Non-pigmented ciliary epithelial cell (primary cell): ENCODE results near the gene KLHL41.
"Not testable (repeated sequence)": the region's sequence is repeated elsewhere in the genome, so short reads cannot be mapped to it uniquely, and the experiment has no call there.

Experiments used
- DNase-seq: peaks from one replicate; pipeline ENCODE4 v3.0.0-alpha.2; 2010; ENCODE audit warnings: low read depth

The KLHL41 gene

DNA sequence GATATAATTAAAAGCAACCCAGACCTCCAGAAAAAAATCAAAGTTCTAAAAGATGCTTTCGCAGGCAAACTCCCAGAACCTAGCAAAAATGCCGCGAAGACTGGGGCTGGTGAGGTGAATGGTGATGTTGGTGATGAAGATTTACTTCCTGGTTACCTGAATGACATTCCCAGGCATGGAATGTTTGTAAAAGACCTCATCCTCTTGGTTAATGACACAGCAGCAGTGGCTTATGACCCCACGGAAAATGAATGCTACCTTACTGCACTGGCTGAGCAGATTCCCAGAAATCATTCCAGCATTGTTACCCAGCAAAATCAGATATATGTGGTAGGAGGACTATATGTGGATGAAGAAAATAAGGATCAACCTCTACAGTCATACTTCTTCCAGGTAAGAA is 994 bp downstream of the KLHL41 start:
- no peak for DNase-seq

- DNase-seq: no peak
These were observed 2.3 kb downstream of the KLHL41 start for GRCh38 chr2:169511818-169512217.

- no peak for DNase-seq
These were observed 3.0 kb downstream of the KLHL41 start for GRCh38 chr2:169512525-169512924.

DNA sequence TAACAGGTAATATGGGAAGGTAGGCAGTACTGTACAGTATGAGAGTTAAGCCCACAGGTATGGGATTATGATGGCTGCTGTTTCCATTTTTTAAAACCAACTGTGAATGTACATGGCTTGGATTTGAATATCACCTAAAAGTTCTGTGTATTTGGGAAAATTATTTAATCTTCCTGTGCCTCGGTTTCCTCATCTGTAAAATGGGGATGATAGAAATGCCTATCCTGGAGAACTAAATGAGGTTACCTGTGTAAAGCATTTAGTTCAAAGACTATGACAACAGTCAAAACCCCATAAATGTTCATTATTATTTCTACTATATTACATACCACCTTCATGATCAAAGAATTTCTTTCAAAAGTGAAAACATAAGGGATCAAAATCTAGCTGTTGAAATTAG is 3.6 kb downstream of the KLHL41 start:
- no peak for DNase-seq

- no peak for DNase-seq
These were observed 4.4 kb downstream of the KLHL41 start for GRCh38 chr2:169513926-169514325.

DNA sequence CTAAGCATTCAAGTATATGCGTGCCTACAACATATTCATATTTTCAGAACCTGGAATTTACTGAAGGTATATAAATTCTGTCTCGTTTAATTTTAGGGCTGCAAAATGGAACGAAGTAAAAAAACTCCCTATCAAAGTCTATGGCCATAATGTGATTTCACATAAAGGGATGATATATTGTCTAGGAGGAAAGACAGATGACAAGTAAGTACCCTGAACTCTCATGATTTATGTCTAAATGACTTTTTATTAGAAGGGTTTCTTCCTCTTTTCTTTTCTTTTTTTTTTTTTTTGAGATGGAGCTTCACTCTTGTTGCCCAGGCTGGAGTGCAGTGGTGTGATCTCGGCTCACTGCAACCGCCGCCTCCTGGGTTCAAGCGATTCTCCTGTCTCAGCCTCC is 5.3 kb downstream of the KLHL41 start:
- not testable (repeated sequence) for DNase-seq

DNA sequence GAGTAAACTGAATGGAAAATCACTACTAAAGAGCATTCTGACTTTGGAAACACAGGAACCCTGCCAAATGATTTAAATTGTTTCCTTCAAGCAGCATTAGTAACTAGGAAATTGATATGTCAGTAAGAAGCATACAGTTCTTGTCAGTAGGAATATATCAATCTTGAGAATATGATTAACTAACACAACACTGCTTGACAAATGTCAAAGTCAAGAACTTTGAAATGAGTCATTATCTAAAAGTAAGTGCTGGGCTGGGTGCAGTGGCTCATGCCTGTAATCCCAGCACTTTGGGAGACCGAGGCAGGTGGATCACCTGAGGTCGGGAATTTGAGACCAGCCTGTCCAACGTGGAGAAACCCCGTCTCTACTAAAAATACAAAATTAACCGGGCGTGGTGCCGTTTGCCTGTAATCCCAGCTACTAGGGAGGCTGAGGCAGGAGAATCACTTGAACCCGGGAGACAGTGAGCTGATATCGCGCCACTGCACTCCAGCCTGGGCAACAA is 7.0 kb downstream of the KLHL41 start:
- not testable (repeated sequence) for DNase-seq

GRCh38 chr2:169520896-169521295 is 11.4 kb downstream of the KLHL41 start:
- no peak for DNase-seq

DNA sequence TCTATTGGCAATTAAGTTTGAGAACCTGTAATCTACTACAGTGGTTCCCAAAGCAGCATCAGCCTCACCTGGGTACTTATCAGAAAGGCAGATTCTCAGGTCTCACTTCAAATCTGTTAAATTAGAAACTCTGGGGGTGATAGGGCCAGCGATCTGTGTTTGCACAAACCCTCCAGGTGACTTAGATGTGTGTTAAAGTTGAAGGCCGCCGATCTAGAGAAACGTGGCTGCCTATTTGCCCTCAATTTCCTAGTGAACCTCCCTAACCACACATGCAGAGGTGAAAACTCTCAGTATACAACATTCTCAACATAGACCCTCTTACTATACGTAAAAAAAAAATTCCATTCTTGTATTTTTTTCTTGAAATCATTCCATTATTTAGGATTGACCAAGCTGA is 14.2 kb downstream of the KLHL41 start:
- no peak for DNase-seq

GRCh38 chr2:169525434-169525833 is 15.9 kb downstream of the KLHL41 start:
- no peak for DNase-seq

GRCh38 chr2:169526451-169526850 is 16.9 kb downstream of the KLHL41 start:
- DNase-seq: no peak

DNA sequence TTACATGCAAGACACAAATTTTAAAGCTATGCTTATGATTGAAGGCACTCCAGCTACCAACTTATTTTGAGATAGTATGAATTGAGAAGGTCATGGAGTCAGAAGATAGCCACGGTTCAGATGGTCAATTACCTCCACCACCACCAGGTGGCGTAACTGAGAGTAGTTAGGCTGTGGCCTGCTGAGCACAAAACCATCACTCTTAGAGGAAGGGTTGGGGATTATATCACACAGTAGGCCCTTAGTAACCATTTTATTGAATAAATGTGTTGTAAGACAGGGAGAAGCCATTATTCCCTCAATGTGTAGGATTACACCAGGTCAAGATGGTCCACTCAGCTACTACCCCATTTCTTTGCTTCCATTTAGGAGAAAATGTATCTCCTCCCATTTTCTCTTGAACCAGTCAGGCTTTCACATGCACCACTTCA is 18.8 kb downstream of the KLHL41 start:
- no peak for DNase-seq

DNA sequence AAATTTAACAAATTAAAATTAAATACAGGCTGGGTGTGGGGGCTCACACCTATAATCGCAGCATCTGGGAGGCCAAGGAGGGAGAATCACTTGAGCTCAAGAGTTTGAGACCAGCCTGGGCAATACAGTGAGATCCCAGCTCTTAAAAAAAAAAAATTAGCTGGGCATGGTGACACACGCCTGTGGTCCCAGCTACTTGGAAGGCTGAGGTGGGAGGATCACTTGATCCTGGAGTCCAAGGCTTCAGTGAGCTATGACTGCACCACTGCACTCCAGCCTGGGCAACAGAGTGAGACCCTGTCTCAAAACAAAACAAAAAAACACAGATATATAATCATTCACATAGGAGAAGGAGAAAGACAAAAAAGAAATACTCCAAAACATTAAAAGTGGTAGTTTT is 30.0 kb downstream of the KLHL41 start:
- DNase-seq: not testable (repeated sequence)

GRCh38 chr2:169540146-169540545 is 30.6 kb downstream of the KLHL41 start:
- no peak for DNase-seq

GRCh38 chr2:169542433-169542832 is 32.9 kb downstream of the KLHL41 start:
- no peak for DNase-seq

DNA sequence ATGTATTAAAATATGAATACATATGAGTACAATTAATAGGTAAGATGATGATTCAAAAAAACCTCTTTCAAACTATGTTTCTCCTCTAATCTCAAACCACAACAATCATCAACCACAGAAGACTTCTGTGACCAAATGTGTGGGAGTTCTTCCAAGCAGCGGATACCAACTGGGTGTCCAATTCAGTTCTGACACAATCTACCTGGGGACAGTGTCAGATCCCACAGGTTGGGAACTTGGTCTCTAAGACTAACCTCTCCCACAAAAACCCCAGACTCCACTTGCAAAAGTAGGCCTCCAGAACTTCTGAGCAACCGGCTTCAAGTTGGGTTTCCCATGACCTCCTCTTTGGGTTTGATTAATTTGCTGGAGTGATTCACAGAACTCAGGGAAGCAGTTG is 37.3 kb downstream of the KLHL41 start:
- no peak for DNase-seq

GRCh38 chr2:169561364-169561763 is 51.9 kb downstream of the KLHL41 start:
- no peak for DNase-seq

DNA sequence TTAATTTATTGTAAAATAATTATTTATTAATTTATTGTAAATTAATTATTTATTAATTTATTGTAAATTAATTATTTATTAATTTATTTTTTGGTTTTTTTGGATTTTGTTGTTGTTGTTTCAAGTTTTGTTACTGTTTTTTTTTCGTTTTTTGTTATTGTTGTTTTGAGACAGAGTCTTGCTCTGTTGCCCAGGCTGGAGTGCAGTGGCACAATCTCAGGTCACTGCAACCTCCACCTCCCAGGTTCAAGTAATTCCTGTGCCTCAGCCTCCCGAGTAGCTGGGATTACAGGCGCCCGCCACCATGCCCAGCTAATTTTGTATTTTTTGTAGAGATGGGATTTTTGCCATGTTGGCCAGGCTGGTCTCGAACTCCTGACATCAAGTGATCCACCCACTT is 52.6 kb downstream of the KLHL41 start:
- DNase-seq: not testable (repeated sequence)

- DNase-seq: no peak
These were observed 53.0 kb downstream of the KLHL41 start for GRCh38 chr2:169562519-169562918.

GRCh38 chr2:169565686-169566085 is 56.2 kb downstream of the KLHL41 start:
- DNase-seq: no peak

GRCh38 chr2:169569948-169570347 is 60.4 kb downstream of the KLHL41 start:
- DNase-seq: no peak

DNA sequence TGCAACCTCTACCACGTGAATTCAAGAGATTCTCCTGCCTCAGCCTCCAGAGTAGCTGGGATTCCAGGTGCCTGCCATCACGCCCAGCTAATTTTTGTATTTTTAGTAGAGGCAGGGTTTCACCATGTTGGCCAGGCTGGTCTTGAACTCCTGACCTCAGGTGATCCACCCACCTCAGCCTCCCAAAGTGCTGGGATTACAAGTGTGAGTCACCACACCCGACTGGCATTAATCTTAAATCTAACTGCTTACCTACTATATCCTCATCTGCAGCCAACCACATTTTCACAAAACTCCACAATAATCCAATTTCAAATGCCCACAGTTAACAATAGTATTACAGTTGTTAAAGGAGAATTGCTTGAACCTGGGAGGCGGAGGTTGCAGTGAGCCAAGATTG is 61.2 kb downstream of the KLHL41 start:
- DNase-seq: not testable (repeated sequence)

DNA sequence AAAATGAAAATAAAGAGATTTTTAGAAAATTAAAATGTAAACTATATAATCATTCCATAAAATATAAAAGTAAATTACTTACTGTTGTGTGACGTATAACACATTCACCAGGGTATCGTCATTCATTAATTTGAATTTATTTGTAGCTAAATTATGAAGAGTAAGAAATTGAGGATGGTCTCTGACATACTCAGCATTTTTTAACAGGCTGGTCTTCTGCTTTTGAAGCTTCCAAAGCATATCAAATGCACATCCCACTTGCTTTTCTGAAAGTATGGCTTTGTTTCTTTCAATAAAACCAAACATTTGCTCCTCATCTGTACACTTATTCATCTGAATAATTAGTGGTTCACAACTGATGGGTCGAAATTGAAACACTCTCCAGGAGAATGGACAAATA is 62.1 kb downstream of the KLHL41 start:
- no peak for DNase-seq

DNA sequence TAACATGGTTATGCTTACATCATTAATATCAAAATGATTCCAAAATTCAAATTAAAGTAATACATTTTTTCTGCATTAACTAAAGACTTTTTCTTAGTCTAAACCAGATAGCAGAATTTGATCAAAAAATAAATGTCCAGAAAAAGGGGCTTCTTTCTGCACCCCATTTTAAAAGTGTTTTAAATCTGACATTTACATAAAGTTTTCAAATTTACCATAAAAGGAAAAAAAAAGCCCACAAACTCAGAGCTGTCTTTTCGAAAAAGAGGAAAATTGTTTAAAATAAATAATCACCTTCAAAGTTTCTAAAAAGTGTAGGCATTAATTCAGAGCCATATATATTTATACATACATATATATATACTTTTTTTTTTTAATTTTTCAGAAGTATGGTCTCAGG is 62.7 kb downstream of the KLHL41 start:
- no peak for DNase-seq

- no peak for DNase-seq
These were observed 63.3 kb downstream of the KLHL41 start for GRCh38 chr2:169572821-169573159.
